IMR-90 (cell line): ENCODE data around the gene TPD52L2. TPM values are rescaled to one million over a fixed set of nuclear protein-coding genes. Genes with fewer than 3 reads are reported as not detected.

Source experiments
- ATAC-seq: fragments of 200-7000 bp; cut with Tn5 transposase; 2 replicates; pipeline ENCODE4 v1.9.1; 2020; ENCODE audit warnings: low read depth, mild to moderate bottlenecking, moderate library complexity
- BruUV-seq: library from RNA; stranded (reverse); fragments of 400-500 nt; replicated peaks from 2 replicates; lab custom pipeline; 2021; lab: Mats Ljungman, UMichigan
- CTCF ChIA-PET: fragments of 300-600 bp; formaldehyde crosslinking; extraction: SDS; loops from one replicate; lab custom pipeline; 2021; ENCODE audit warnings: antibody characterized with exemption; lab: Yijun Ruan, JAX
- POLR2A ChIA-PET: fragments of 300-600 bp; sonication (Branson Sonifier 250); formaldehyde crosslinking; loops from one replicate; lab custom pipeline; 2022; ENCODE audit warnings: antibody characterized with exemption; ENCODE audit not compliant: unreplicated experiment; lab: Charles Lee
- DNase-seq: peaks from one replicate; pipeline ENCODE4 v3.0.0; 2013
- H2AFZ ChIP-seq: replicated peaks from 2 replicates; pipeline ENCODE3; 2013; ENCODE audit warnings: low read length, mild to moderate bottlenecking; ENCODE audit not compliant: poor library complexity
- H2AK5ac ChIP-seq: 2 replicates; pipeline ENCODE4 v1.6.1; 2013; ENCODE audit warnings: low read depth, low read length, inconsistent platforms
- H2AK9ac ChIP-seq: replicated peaks from 2 replicates; pipeline ENCODE3; 2013; ENCODE audit warnings: mild to moderate bottlenecking, low read depth, low read length, moderate library complexity; ENCODE audit not compliant: poor library complexity
- H2BK120ac ChIP-seq: 2 replicates; pipeline ENCODE4 v1.6.1; 2013; ENCODE audit warnings: low read depth, low read length, inconsistent platforms
- H2BK15ac ChIP-seq: 3 replicates; pipeline ENCODE4 v1.6.1; 2013; ENCODE audit warnings: low read depth, low read length, inconsistent platforms
- H2BK20ac ChIP-seq: 2 replicates; pipeline ENCODE4 v1.6.1; 2013; ENCODE audit warnings: low read depth, mild to moderate bottlenecking, inconsistent platforms, low read length, moderate library complexity
- H2BK5ac ChIP-seq: 2 replicates; pipeline ENCODE4 v1.6.1; 2013; ENCODE audit warnings: mild to moderate bottlenecking, low read depth, low read length, inconsistent platforms; ENCODE audit not compliant: poor library complexity, severe bottlenecking
- H3K14ac ChIP-seq: replicated peaks from 2 replicates; pipeline ENCODE4 v1.6.1; 2013; ENCODE audit warnings: low read depth, low read length, inconsistent platforms
- H3K18ac ChIP-seq: 2 replicates; pipeline ENCODE4 v1.6.1; 2013; ENCODE audit warnings: low read depth, low read length, control low read depth
- H3K23ac ChIP-seq: 2 replicates; pipeline ENCODE4 v1.6.1; 2013; ENCODE audit warnings: low read depth, low read length, inconsistent platforms
- H3K27ac ChIP-seq: 2 replicates; pipeline ENCODE4 v1.5.1; 2013; ENCODE audit warnings: mild to moderate bottlenecking, control low read depth, low read length; ENCODE audit not compliant: insufficient read depth
- H3K27me3 ChIP-seq: 2 replicates; pipeline ENCODE4 v1.6.1; 2013; ENCODE audit warnings: low read length; ENCODE audit not compliant: control insufficient read depth, insufficient read depth
- H3K36me3 ChIP-seq: 2 replicates; pipeline ENCODE4 v1.6.1; 2013; ENCODE audit warnings: low read length, mixed read lengths; ENCODE audit not compliant: control insufficient read depth, insufficient read depth
- H3K4ac ChIP-seq: 2 replicates; pipeline ENCODE4 v1.6.1; 2013; ENCODE audit warnings: low read depth, low read length, inconsistent platforms
- H3K4me1 ChIP-seq: 2 replicates; pipeline ENCODE4 v1.6.1; 2013; ENCODE audit warnings: low read length, mixed read lengths; ENCODE audit not compliant: control insufficient read depth, insufficient read depth
- H3K4me2 ChIP-seq: 2 replicates; pipeline ENCODE4 v1.6.1; 2013; ENCODE audit warnings: low read depth, mild to moderate bottlenecking, control low read depth, low read length, moderate library complexity
- H3K4me3 ChIP-seq: 2 replicates; pipeline ENCODE4 v1.5.1; 2013; ENCODE audit warnings: low read depth, mild to moderate bottlenecking, control low read depth, low read length, moderate library complexity; ENCODE audit not compliant: insufficient read depth
- H3K56ac ChIP-seq: 2 replicates; pipeline ENCODE4 v1.6.1; 2013; ENCODE audit warnings: low read length, inconsistent platforms; ENCODE audit not compliant: insufficient read depth; ENCODE audit errors: extremely low read depth
- H3K79me1 ChIP-seq, 2 experiments: 2 replicates each; pipeline ENCODE4 v1.6.1; 2013; ENCODE audit warnings: low read length in 2 of 2, inconsistent platforms in 1 of 2, low read depth in 1 of 2
- H3K9ac ChIP-seq: 2 replicates; pipeline ENCODE4 v1.6.1; 2013; ENCODE audit warnings: low read depth, low read length, control low read depth
- H3K9me1 ChIP-seq: 2 replicates; pipeline ENCODE4 v1.6.1; 2013; ENCODE audit warnings: low read length, inconsistent platforms; ENCODE audit not compliant: insufficient read depth
- H3K9me3 ChIP-seq: 2 replicates; pipeline ENCODE4 v1.6.1; 2013; ENCODE audit warnings: low read length; ENCODE audit not compliant: control insufficient read depth, insufficient read depth
- H4K20me1 ChIP-seq: 2 replicates; pipeline ENCODE4 v1.6.1; 2013; ENCODE audit warnings: low read length, inconsistent platforms; ENCODE audit not compliant: insufficient read depth
- H4K5ac ChIP-seq: 2 replicates; pipeline ENCODE4 v1.6.1; 2013; ENCODE audit warnings: mild to moderate bottlenecking, low read depth, low read length, control low read depth
- H4K8ac ChIP-seq, 2 experiments: 2 replicates each; pipeline ENCODE4 v1.6.1; 2013; ENCODE audit warnings: low read depth in 2 of 2, low read length in 2 of 2, control low read depth in 1 of 2, inconsistent platforms in 1 of 2
- H4K91ac ChIP-seq: 2 replicates; pipeline ENCODE4 v1.6.1; 2013; ENCODE audit warnings: low read depth, low read length, inconsistent platforms; ENCODE audit not compliant: insufficient read depth
- BHLHE40 ChIP-seq: fragments of 150-350 bp; IDR thresholded peaks from 2 replicates; pipeline ENCODE4 v1.6.1; 2016; ENCODE audit warnings: mild to moderate bottlenecking, low read depth, low read length
- CEBPB ChIP-seq: IDR thresholded peaks from 2 replicates; pipeline ENCODE4 v1.6.1; 2012; ENCODE audit warnings: low read depth, low read length, improper control_type of control experiment
- ELK1 ChIP-seq: fragments of 150-350 bp; IDR thresholded peaks from 2 replicates; pipeline ENCODE4 v1.6.1; 2016; ENCODE audit warnings: low read depth, mild to moderate bottlenecking, low read length, moderate library complexity, borderline replicate concordance
- MAFK ChIP-seq: IDR thresholded peaks from 2 replicates; pipeline ENCODE4 v1.6.1; 2012; ENCODE audit warnings: low read depth, low read length, improper control_type of control experiment
- MAZ ChIP-seq: IDR thresholded peaks from 2 replicates; pipeline ENCODE4 v1.6.1; 2012; ENCODE audit warnings: low read depth, mild to moderate bottlenecking, low read length, improper control_type of control experiment, moderate library complexity, borderline replicate concordance
- RAD21 ChIP-seq: IDR thresholded peaks from 2 replicates; pipeline ENCODE4 v1.6.1; 2012; ENCODE audit warnings: low read length, improper control_type of control experiment
- RCOR1 ChIP-seq: IDR thresholded peaks from 2 replicates; pipeline ENCODE4 v1.6.1; 2012; ENCODE audit warnings: mild to moderate bottlenecking, low read length, improper control_type of control experiment; ENCODE audit not compliant: insufficient replicate concordance
- USF2 ChIP-seq: fragments of 150-350 bp; IDR thresholded peaks from 2 replicates; pipeline ENCODE4 v1.6.1; 2017; ENCODE audit warnings: mild to moderate bottlenecking, antibody characterized with exemption, low read length, low read depth
- WGBS, 2 experiments: methylation state at CpG; one replicate each; pipeline versions ENCODE4 v1.1.5 to v1.1.7; 2013; ENCODE audit warnings: missing lambda C conversion rate in 2 of 2; ENCODE audit not compliant: insufficient read length in 1 of 2; ENCODE audit errors: extremely low coverage in 2 of 2; 5-methylcytosine and 5-hydroxymethylcytosine counted together
- dilution Hi-C: fragments of 300-500 bp; cut with HindIII; formaldehyde crosslinking; loops from one replicate; pipeline ENCODE4 v1.14.3; 2018; ENCODE audit warnings: low sequenced_read_pairs; ENCODE audit not compliant: unreplicated experiment
- in situ Hi-C: fragments of 300-500 bp; cut with MboI; formaldehyde crosslinking; loops from 3 replicates; pipeline ENCODE4 v1.14.3; 2019; ENCODE audit warnings: low sequenced_read_pairs, inconsistent platforms, mixed read lengths
- intact Hi-C: fragments of 100-400 bp; cut with micrococcal nuclease; formaldehyde crosslinking; loops from 2 replicates; pipeline ENCODE4 v1.10.0; 2022
- polyA plus RNA-seq, 3 experiments: library from polyadenylated mRNA; depleted of rRNA; stranded (reverse); fragments of >200 nt; gene quantifications; 2 replicates each; pipeline ENCODE4 v1.2.3, GENCODE V29; 2012; ENCODE audit warnings: low replicate concordance in 1 of 3
- total RNA-seq: library from RNA; depleted of rRNA; stranded (reverse); fragments of >200 nt; gene quantifications from 2 replicates; pipeline ENCODE4 v1.2.3, GENCODE V29; 2012

Gene TPD52L2
- total and polyA plus RNA-seq, 2 of the 4 experiments (the other 2 are of a cell fraction) = 113 to 189 TPM

DNA sequence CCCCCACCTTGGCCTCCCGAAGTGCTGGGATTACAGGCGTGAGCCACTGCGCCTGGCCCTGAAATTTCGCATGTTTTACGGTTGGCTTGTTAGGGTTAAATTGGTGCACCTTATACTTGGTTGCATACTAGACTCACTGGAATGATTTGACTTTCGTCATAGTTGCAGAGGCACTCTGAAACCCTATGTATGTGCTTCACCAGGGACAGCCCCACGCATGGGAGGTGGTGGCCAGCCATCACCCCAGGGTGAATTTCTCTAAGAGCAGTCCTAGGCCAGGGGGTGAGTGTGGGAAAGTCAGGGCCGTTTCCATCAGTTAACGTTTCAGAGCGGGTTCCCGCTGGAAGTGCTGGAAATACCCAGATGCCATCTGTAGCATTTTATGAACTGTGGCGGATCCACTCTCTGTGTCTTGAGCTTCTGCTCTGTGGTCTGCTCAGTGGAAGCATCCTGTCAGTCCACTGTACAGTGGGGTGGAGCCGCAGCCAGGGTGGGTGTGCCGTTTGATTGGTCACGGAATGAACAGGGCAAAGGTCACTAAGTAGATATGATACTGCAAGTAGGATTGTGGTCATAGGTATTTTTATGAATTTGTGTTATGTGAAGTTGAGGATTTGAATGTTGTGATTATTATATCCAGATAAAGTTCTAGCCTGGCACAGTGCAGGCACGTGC, 43.1 kb downstream of the TPD52L2 start:
- in situ Hi-C loops (no loop called here), dilution Hi-C loops (no loop called here), intact Hi-C loops (no loop called here)
- ChIA-PET POLR2A (no interaction called here), CTCF (no interaction called here)
- Histone ChIP-seq H2AFZ (no peak overlapping the region), H2BK20ac (no peak overlapping the region), H4K5ac (no peak overlapping the region), H3K79me1 (peaks cover 7 to 79% of the 10 kb centered on the region in 2 experiments), H2BK5ac (no peak overlapping the region), H4K20me1 (peaks cover 94% of the 10 kb centered on the region), H3K23ac (no peak overlapping the region), H3K18ac (no peak overlapping the region), H2BK120ac (no peak overlapping the region), H3K9me1 (peaks cover 15% of the 10 kb centered on the region), H3K4me1 (peaks cover 4% of the 10 kb centered on the region; the same call in 1 of the 2 replicates), H3K27ac (no peak overlapping the region), H3K9ac (no peak overlapping the region), H3K36me3 (peaks cover 5% of the 10 kb centered on the region), H2AK9ac (no peak overlapping the region), H2BK15ac (no peak overlapping the region), H3K56ac (no peak overlapping the region), H2AK5ac (no peak overlapping the region), H3K9me3 (no peaks in the 10 kb centered on the region), H3K4me3 (no peak overlapping the region), H3K4ac (no peak overlapping the region), H4K91ac (no peak overlapping the region), H3K4me2 (no peak overlapping the region), H4K8ac (no peak overlapping the region), H3K27me3 (no peaks in the 10 kb centered on the region), H3K14ac (no peak overlapping the region)
- BruUV-seq = no TSS peak
- 97% methylated on average over 13 of the region's 16 CpGs; no CpG with 5 or more reads in 1 of the 2 experiments for WGBS, 2 experiments
- no peak for ATAC-seq
- DNase-seq = no peak
- no peak for TF ChIP-seq MAZ
- no peak for TF ChIP-seq USF2
- TF ChIP-seq MAFK = no peak
- no peak for TF ChIP-seq ELK1
- TF ChIP-seq BHLHE40 = no peak
- no peak for TF ChIP-seq CEBPB
- no peak for TF ChIP-seq RAD21
- no peak for TF ChIP-seq RCOR1
